RWPE2 (cell line): ENCODE data around the gene RORC.
"Not testable (repeated sequence)": the region's sequence is repeated elsewhere in the genome, so short reads cannot be mapped to it uniquely, and the experiment has no call there.

Source experiments
- ATAC-seq: fragments of 200-7000 bp; cut with Tn5 transposase; 3 replicates; pipeline ENCODE4 v1.9.1; 2021; ENCODE audit warnings: low read depth
- DNase-seq: peaks from one replicate; pipeline ENCODE4 v3.0.0-alpha.2; 2020; ENCODE audit warnings: low spot score
- H3K27ac ChIP-seq: fragments of 450-650 bp; 2 replicates; pipeline ENCODE4 v1.5.1; 2017; ENCODE audit warnings: mild to moderate bottlenecking; ENCODE audit not compliant: poor library complexity, severe bottlenecking
- H3K27me3 ChIP-seq: fragments of 250-450 bp; sonication (Bioruptor Pico); 2 replicates; pipeline ENCODE4 v1.5.1; 2021; ENCODE audit warnings: mild to moderate bottlenecking, moderate library complexity; ENCODE audit not compliant: insufficient read depth, poor library complexity, severe bottlenecking
- H3K36me3 ChIP-seq: fragments of 250-450 bp; sonication (Bioruptor Pico); 2 replicates; pipeline ENCODE4 v1.5.1; 2020; ENCODE audit warnings: low read depth, mild to moderate bottlenecking, moderate library complexity
- H3K4me1 ChIP-seq: fragments of 250-450 bp; sonication (Bioruptor Pico); 2 replicates; pipeline ENCODE4 v1.5.1; 2021; ENCODE audit warnings: mild to moderate bottlenecking, moderate library complexity; ENCODE audit not compliant: insufficient read depth, poor library complexity, severe bottlenecking
- H3K4me3 ChIP-seq: fragments of 250-450 bp; sonication (Bioruptor Pico); 2 replicates; pipeline ENCODE4 v1.5.1; 2021; ENCODE audit warnings: mild to moderate bottlenecking, moderate library complexity; ENCODE audit not compliant: severe bottlenecking
- H3K9me3 ChIP-seq: fragments of 250-450 bp; sonication (Bioruptor Pico); 2 replicates; pipeline ENCODE4 v1.5.1; 2021; ENCODE audit warnings: mild to moderate bottlenecking, moderate library complexity; ENCODE audit not compliant: severe bottlenecking
- TF ChIP-seq, protein P1 (sequence below): fragments of 450-650 bp; IDR thresholded peaks from one replicate; pipeline ENCODE4 v1.5.1; 2017; ENCODE audit warnings: mild to moderate bottlenecking, moderate library complexity; ENCODE audit not compliant: poor library complexity, severe bottlenecking

RORC gene

DNA sequence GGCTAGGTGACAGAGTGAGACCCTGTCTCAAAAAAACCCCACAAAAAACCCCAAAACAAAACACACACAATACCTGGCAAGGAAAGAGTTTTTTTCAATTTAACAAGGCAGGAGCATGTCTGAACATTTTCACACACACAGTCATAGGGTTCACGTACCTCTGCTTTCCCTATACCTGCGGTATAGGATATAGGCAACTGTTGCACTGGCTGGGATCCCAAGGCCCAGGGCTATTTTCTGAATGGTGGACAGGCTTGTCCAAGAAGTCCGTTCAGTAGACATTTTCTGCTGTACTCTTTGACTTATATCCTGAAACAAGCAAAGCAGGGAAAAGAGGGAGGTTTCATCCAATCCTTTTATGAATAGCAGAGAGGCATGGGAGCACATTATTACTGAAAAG, 48.9 kb downstream of the RORC start:
- DNase-seq, result no peak
- no peak overlapping the region for H3K27ac ChIP-seq

DNA sequence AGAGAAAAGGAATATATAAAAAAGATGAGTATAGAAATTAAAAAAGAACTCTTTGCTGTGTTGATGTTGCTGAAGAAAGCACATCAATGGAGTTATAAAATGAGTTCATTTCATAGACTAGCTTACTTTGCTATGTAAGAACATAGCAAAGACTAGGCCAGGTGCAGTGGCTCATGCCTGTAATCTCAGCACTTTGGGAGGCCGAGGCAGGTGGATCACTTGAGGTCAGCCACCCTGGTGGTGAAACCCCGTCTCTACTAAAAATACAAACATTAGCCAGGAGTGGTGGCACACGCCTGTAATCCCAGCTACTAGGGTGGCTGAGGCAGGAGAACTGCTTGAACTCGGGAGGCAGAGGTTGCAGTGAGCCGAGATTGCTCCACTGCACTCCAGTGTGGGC, 49.6 kb downstream of the RORC start:
- H3K27ac ChIP-seq, H3K9me3 ChIP-seq, H3K27me3 ChIP-seq, H3K4me1 ChIP-seq, DNase-seq, ATAC-seq, H3K4me3 ChIP-seq: not testable (repeated sequence)
- peaks cover 37% of the 10 kb centered on the region for H3K36me3 ChIP-seq

More for the DNA sequence above, 48.9 kb downstream of the RORC start:
- no peaks in the 10 kb centered on the region for H3K27me3 ChIP-seq
- no peak for ATAC-seq
- TF ChIP-seq, protein P1, sequence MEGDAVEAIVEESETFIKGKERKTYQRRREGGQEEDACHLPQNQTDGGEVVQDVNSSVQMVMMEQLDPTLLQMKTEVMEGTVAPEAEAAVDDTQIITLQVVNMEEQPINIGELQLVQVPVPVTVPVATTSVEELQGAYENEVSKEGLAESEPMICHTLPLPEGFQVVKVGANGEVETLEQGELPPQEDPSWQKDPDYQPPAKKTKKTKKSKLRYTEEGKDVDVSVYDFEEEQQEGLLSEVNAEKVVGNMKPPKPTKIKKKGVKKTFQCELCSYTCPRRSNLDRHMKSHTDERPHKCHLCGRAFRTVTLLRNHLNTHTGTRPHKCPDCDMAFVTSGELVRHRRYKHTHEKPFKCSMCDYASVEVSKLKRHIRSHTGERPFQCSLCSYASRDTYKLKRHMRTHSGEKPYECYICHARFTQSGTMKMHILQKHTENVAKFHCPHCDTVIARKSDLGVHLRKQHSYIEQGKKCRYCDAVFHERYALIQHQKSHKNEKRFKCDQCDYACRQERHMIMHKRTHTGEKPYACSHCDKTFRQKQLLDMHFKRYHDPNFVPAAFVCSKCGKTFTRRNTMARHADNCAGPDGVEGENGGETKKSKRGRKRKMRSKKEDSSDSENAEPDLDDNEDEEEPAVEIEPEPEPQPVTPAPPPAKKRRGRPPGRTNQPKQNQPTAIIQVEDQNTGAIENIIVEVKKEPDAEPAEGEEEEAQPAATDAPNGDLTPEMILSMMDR, result no peak
- no peaks in the 10 kb centered on the region for H3K4me1 ChIP-seq
- no peak overlapping the region for H3K4me3 ChIP-seq
- H3K36me3 ChIP-seq, result peaks cover 32% of the 10 kb centered on the region
- H3K9me3 ChIP-seq, result no peaks in the 10 kb centered on the region

DNA sequence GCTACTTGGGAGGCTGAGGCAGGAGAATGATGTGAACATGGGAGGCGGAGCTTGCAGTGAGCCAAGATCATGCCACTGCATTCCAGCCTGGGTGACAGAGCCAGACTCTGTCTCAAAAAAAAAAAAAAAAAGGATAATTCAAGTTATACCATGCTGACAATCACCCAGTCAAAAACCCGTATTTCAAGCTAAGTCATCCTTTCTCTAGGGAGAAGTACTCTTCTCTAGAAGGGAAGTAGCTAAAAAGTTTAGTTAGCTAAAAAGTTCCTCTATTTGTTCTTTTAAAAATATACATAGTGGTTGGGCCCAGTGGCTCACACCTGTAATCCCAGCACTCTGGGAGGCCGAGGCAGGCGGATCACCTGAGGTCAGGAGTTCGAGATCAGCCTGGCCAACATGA, 50.9 kb downstream of the RORC start:
- H3K4me3 ChIP-seq, ATAC-seq, H3K9me3 ChIP-seq, H3K4me1 ChIP-seq, DNase-seq, H3K27ac ChIP-seq, H3K27me3 ChIP-seq: not testable (repeated sequence)
- peaks cover 42% of the 10 kb centered on the region for H3K36me3 ChIP-seq

DNA sequence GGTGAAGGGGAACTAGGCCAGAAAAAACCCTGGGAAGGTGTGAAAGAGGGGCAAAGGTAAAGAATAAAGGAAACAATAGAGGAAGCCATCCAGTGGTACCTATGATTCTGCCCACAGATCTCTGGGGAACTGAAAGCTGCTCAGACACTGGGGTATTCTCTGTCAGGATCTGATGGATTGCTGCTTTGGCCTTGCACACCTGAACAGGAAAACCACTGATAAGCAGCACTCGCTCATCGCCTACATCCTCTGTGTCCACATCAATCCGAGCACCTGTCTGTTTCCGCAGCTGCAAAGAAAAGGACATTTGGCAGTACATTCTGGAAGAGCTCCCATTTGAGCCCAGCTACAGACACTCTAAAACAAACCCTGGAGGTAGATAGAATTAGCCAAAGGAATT, 51.8 kb downstream of the RORC start:
- no peaks in the 10 kb centered on the region for H3K4me1 ChIP-seq
- no peak for DNase-seq
- no peaks in the 10 kb centered on the region for H3K27me3 ChIP-seq
- no peaks in the 10 kb centered on the region for H3K9me3 ChIP-seq
- ATAC-seq, result no peak
- peaks cover 44% of the 10 kb centered on the region for H3K36me3 ChIP-seq
- no peak overlapping the region for H3K27ac ChIP-seq
- no peak overlapping the region for H3K4me3 ChIP-seq
- TF ChIP-seq, protein P1, result no peak

DNA sequence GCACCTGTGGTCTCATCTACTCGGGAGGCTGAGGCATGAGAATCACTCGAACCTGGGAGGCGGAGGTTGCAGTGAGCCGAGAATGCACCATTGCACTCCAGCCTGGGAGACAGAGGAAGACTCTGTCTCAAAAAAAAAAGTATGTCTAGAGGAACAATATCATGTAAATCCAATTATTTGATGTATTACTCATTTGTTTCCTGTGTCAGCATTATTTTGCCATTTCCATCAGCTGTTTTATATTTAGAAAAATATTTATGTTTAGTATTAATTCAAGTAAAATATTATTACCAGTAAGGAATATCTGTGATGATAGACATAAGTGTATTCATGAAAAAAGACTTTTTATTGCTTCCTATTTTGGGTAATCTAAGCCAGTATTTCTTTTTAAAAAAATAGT, 54.3 kb downstream of the RORC start:
- Histone ChIP-seq H3K4me3 (no peak overlapping the region), H3K27me3 (no peaks in the 10 kb centered on the region), H3K9me3 (no peaks in the 10 kb centered on the region), H3K27ac (no peak overlapping the region), H3K36me3 (peaks cover 54% of the 10 kb centered on the region), H3K4me1 (peaks cover 13% of the 10 kb centered on the region)
- DNase-seq, result no peak
- TF ChIP-seq, protein P1, result no peak
- ATAC-seq, result no peak

DNA sequence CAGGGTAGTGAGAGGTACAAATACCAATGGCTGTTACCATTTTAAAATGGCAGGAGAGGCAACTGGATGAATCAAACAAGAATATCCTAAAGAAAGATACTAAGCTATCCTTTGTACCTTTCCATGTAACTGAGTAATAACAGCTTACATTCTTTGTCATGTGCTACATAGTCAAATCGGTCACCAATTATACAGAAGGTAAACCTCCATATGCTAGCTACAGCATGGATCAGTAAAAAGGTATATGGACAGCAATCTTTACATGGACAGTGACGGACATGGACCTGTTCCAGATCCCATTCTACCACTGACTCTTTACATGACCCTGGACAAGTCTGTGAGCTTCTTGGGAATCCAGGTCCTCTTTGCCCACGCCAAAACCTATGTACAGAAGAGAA, 54.9 kb downstream of the RORC start:
- H3K27me3 ChIP-seq, result no peaks in the 10 kb centered on the region
- H3K4me1 ChIP-seq, result peaks cover 13% of the 10 kb centered on the region
- H3K9me3 ChIP-seq, result no peaks in the 10 kb centered on the region
- peaks cover 54% of the 10 kb centered on the region for H3K36me3 ChIP-seq
- ATAC-seq (no peak), DNase-seq (no peak)
- H3K4me3 ChIP-seq, result no peak overlapping the region
- no peak overlapping the region for H3K27ac ChIP-seq
- TF ChIP-seq, protein P1, result no peak
